ENCODE measurements around the gene ZIC5. TPM values are rescaled to one million over a fixed set of nuclear protein-coding genes. Genes with fewer than 3 reads are reported as not detected.

ZIC5 gene
- total and polyA plus RNA-seq, 12 donors = 0.04 TPM; not detected in 11

- no peak overlapping the region for H3K27ac ChIP-seq
- H3K4me3 ChIP-seq = no peak overlapping the region
- TF ChIP-seq POLR2A (IDR thresholded peaks at IDR 0.05) = no peak
- no peak for TF ChIP-seq CTCF (IDR thresholded peaks at IDR 0.05)
- 6 to 22% (median 11%) methylated on average over 11 to 55 of the region's 55 CpGs for WGBS, 4 donors
- no peak for DNase-seq
- H3K4me1 ChIP-seq (replicated peaks in 1 of 2) = peaks cover 12 to 17% of the 10 kb centered on the region in 2 donors
- H3K9me3 ChIP-seq (replicated peaks in 1 of 3) = no peaks in the 10 kb centered on the region
- H3K27me3 ChIP-seq = peaks cover 89% of the 10 kb centered on the region
- intact Hi-C loops (cut with DNase I) = no loop called here
- H3K36me3 ChIP-seq (replicated peaks in 1 of 2) = no peaks in the 10 kb centered on the region
Measured at GRCh38 chr13:99985241-99985874, 13.8 kb upstream of the ZIC5 start.

- H3K4me1 ChIP-seq (replicated peaks in 1 of 2) = peaks cover 19 to 24% of the 10 kb centered on the region in 2 donors
- no peaks in the 10 kb centered on the region for H3K9me3 ChIP-seq (replicated peaks in 1 of 3)
- H3K36me3 ChIP-seq (replicated peaks in 1 of 2) = no peaks in the 10 kb centered on the region
- TF ChIP-seq CTCF (IDR thresholded peaks at IDR 0.05) (no peak), POLR2A (IDR thresholded peaks at IDR 0.05) (no peak)
- intact Hi-C loops (cut with DNase I) = no loop called here
- H3K27me3 ChIP-seq = peaks cover 89% of the 10 kb centered on the region
- 12 to 17% (median 14%) methylated on average over 19 to 44 of the region's 44 CpGs for WGBS, 4 donors
- no peak for DNase-seq
- no peak overlapping the region for H3K4me3 ChIP-seq
- H3K27ac ChIP-seq = no peak overlapping the region
Measured at GRCh38 chr13:99984461-99985240, 13.1 kb upstream of the ZIC5 start.

- H3K27me3 ChIP-seq = peaks cover 89% of the 10 kb centered on the region
- no peak overlapping the region for H3K4me3 ChIP-seq
- 13 to 17% (median 14%) methylated on average over 42 of the region's 42 CpGs for WGBS, 4 donors
- no peaks in the 10 kb centered on the region for H3K9me3 ChIP-seq (replicated peaks in 1 of 3)
- no peaks in the 10 kb centered on the region for H3K36me3 ChIP-seq (replicated peaks in 1 of 2)
- peaks cover 19 to 27% of the 10 kb centered on the region in 2 donors for H3K4me1 ChIP-seq (replicated peaks in 1 of 2)
- TF ChIP-seq POLR2A (IDR thresholded peaks at IDR 0.05) (no peak), CTCF (IDR thresholded peaks at IDR 0.05) (no peak)
- intact Hi-C loops (cut with DNase I) = no loop called here
- DNase-seq = no peak
- no peak overlapping the region for H3K27ac ChIP-seq
Measured at GRCh38 chr13:99983499-99984401, 12.2 kb upstream of the ZIC5 start.

Data from adrenal gland (tissue), 12 donors.